Right renal pelvis (tissue), 4 donors: ENCODE measurements around the gene NHLRC4. TPM values are rescaled to one million over a fixed set of nuclear protein-coding genes. Genes with fewer than 3 reads are reported as not detected.

Source experiments
- DNase-seq, 4 donors: peaks; one replicate each; pipeline ENCODE4 v3.0.0-alpha.2; 2013; ENCODE audit warnings: low read depth in 4 of 4, low spot score in 3 of 4, missing footprints in 1 of 4
- polyA plus RNA-seq, 4 donors: library from polyadenylated mRNA; unstranded; fragments of 120-200 nt; gene quantifications; one replicate each; pipeline ENCODE4 v1.2.1, GENCODE V29; 2013; ENCODE audit not compliant: insufficient read length in 4 of 4

The NHLRC4 gene, protein sequence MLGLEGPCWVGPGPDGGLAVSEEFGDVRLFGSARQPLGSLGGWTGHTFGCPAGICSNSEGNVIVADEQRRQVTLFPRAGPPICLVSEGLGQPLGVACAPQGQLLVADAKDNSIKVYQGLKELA
- polyA plus RNA-seq, result 1 to 10 TPM; 7.2 to 9.9 (median 8.0) TPM

GRCh38 chr16:566475-567372 is at the start of gene NHLRC4:
NHLRC4 (plus strand) TSS chr16:567005; CDS start chr16:568048, 1,043 bp downstream.
- peak in 2 of 4 donors; percentile 65 to 69 for DNase-seq

DNA sequence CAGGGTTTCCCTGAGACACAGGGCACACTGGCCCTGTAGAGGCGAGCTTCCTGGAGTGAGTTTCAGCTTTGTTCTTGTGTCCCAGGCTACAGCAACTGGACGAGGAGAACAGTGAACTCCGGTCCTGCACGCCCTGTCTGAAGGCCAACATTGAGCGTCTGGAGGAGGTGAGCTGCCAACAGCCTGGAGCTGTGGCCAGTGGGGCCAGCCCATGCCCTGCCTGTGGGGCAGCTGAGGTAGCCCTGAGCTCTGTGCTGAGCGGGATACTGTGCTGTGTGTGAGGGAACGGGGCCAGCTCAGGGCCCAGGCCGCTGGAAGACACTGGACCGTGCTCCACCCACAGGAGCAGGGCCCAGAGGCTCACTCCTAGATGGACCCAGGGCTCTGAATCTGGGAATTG is 47.9 kb upstream of the NHLRC4 start:
- DNase-seq, result no peak

- no peak for DNase-seq
Observed at GRCh38 chr16:519425-519824, 47.4 kb upstream of the NHLRC4 start.

DNA sequence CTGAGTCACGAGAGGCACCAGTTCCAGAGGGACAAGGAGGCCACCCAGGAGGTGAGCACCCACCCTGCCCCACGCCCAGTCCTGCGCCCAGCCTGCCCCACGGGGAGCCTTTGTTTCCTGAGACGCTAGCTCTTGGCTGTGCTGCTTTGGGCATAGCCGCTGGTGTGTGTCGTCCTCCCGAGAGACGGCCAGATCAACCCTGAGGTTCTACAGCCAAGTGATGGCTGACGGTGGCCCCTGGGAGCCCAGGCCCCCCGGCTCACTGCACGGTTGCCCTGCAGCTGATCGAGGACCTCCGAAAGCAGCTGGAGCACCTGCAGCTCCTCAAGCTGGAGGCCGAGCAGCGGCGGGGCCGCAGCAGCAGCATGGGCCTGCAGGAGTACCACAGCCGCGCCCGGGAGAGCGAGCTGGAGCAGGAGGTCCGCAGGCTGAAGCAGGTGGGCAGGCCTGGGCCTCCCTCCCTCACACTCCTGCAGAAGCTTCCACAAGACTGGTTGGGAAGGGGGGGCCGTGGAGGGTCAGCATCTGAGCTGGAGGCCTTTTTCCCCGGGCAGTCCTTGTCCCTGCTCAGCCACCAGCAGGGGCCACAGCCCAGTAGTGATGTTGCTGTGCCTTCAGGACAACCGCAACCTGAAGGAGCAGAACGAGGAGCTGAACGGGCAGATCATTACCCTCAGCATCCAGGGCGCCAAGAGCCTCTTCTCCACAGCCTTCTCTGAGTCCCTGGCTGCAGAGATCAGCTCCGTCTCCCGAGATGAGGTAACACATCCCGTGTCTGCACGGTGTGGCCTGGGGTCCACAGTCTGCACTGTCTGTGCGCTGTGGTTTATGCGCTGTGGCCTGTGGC is 46.7 kb upstream of the NHLRC4 start:
- no peak for DNase-seq

- DNase-seq, result no peak
Observed at GRCh38 chr16:520847-521246, 46.0 kb upstream of the NHLRC4 start.

GRCh38 chr16:521381-522210 is 45.2 kb upstream of the NHLRC4 start:
- no peak for DNase-seq

GRCh38 chr16:522320-523096 is 44.3 kb upstream of the NHLRC4 start:
- DNase-seq, result no peak

GRCh38 chr16:523097-523741 is 43.6 kb upstream of the NHLRC4 start:
- no peak for DNase-seq

DNA sequence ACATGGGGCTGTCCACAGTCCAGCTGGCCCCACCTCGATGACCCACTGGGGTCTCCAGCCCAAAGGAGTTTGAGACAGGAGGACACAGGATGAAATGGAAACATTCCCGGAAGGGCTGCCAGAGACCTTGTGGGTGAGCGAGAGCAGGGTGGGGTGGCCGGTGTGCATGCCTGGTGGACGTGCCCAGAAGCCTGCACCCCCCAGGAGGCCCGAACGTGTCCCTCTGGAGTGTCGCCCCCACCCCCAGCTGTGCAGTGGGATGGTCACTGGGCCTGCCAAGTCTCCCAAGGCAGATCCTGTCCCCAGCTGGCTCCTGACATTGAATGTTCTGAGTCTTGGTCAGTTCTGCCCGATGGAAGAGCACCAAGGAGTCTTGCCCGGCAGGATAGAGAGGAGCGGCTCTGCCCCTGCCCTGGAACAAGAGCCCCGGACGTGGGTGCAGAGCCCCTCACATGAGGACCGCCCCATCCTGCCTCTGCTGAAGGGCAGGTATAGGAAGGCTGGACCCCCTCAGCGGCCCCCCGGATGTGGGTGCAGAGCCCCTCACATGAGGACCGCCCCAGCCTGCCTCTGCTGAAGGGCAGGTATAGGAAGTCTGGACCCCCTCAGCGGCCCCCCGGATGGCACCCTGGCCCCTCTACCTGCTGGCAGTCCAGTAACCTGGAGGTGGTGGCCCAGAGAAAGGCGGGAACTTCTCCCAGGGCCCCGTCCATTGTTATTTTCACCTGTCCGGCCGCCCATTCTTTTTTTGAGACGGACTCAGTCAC is 42.3 kb upstream of the NHLRC4 start:
- DNase-seq, result no peak

DNA sequence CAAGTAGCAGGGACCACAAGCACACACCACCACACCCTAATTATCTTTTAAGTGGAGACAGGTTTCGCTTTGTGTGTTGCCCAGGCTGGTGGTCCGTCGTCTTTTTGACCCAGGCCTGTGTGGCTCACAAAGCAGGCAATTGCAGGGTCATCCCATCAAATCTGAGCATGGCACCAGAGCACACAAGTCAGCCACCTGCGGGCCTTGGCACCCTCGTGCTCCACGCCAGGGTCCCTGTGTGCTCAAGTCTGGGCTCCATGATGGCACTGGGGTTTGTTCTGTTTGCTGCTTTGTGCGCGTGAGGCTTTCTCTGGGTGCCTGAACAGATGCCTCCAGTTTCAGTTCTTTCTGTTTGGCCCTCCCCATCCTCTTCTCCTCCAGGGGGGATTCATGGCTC is 41.7 kb upstream of the NHLRC4 start:
- DNase-seq, result no peak

- no peak for DNase-seq
Observed at GRCh38 chr16:525520-526180, 41.2 kb upstream of the NHLRC4 start.

GRCh38 chr16:526181-527014 is 40.4 kb upstream of the NHLRC4 start:
- DNase-seq, result peak in 1 of 4 donors; percentile 44

DNA sequence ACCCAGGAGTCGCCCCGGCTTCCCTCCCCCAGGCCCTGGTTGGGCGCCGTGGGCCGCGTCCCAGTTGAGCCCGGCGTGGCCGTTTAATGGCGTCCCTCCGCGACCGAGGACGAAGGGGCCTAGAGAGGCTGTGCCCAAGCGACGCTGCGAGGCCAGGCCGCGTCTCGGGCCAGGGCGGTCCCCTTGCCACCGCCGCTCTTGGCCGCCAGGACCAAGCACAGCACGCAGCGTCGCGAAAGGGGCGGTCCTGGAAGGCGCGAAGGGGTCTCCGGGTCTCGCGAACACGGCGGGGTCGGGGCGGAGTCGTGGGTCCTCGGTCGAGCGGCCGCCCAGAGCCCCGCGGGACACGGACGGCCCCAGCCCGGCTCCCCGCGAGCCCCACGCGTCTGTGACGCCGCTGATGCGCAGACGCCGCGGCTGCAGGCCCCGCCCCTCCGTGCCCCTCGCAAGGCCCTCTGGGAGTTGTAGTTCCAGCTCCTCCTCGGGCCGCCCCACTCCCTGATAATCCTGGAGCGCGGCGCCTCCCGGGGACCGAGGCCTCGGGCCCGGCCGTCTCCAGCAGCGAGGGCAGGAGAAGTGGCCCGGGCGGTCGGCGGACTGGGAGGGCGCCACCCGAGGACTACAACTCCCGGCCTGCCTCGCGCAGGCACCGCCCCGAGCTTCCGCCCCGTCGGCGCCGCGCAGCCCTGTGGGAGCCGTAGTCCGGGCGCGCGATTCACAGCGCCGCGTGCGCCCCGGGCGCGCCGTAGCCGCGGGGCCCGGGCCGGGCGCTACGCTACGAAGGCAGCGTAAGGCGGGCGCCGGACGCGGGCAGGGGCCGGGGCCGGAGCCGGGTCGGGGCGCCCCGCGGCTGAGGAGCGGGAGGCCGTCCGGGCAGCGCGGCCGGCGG is 39.5 kb upstream of the NHLRC4 start, which contains the start of gene CAPN15:
TSS of gene CAPN15 (plus strand) at position 698 of the 889 bp plus-strand sequence. CDS start 19,127 bp downstream, outside the sequence.
- DNase-seq, result peak; percentile 78 to 90 (median 84)

- no peak for DNase-seq
Observed at GRCh38 chr16:528111-529011, 38.4 kb upstream of the NHLRC4 start.
